Lower leg skin (tissue), 4 donors: ENCODE measurements around the gene ZNF362. TPM values are rescaled to one million over a fixed set of nuclear protein-coding genes. Genes with fewer than 3 reads are reported as not detected.

Experiments used
- DNase-seq, 2 donors: peaks; one replicate each; pipeline ENCODE4 v3.0.0-alpha.2; 2019; ENCODE audit warnings: low spot score in 2 of 2
- H3K4me3 ChIP-seq: fragments of 200-600 bp; sonication (generic); 2 replicates; pipeline ENCODE4 v1.5.1; 2017; ENCODE audit warnings: mild to moderate bottlenecking, low read depth; ENCODE audit not compliant: poor library complexity, severe bottlenecking
- POLR2A ChIP-seq, 2 donors: fragments of 450-650 bp; IDR thresholded peaks; one replicate each; pipeline ENCODE4 v1.6.1; 2016 to 2017; ENCODE audit warnings: antibody characterized with exemption in 2 of 2, mild to moderate bottlenecking in 1 of 2, moderate library complexity in 1 of 2
- WGBS, 2 donors: methylation state at CpG; one replicate each; pipeline ENCODE4 v1.1.5; 2018; 5-methylcytosine and 5-hydroxymethylcytosine counted together
- intact Hi-C: fragments of 100-400 bp; cut with DNase I; formaldehyde crosslinking; loops from one replicate; pipeline ENCODE4 v1.15.0; 2023; ENCODE audit warnings: low total_unique reads
- total RNA-seq, 4 donors: library from RNA; depleted of rRNA; stranded (reverse); fragments of >200 nt; gene quantifications; one replicate each; pipeline ENCODE4 v1.1.0, GENCODE V29; 2016
- TF ChIP-seq, protein P1 (sequence below), 3 donors: fragments of 450-650 bp; IDR thresholded peaks; one replicate each; pipeline ENCODE4 v1.5.1; 2016; ENCODE audit warnings: antibody characterized with exemption in 3 of 3, mild to moderate bottlenecking in 3 of 3, moderate library complexity in 2 of 3

ZNF362 gene
- total RNA-seq, 4 donors from 2014 or later = 7.0 to 24.3 (median 19.9) TPM

DNA sequence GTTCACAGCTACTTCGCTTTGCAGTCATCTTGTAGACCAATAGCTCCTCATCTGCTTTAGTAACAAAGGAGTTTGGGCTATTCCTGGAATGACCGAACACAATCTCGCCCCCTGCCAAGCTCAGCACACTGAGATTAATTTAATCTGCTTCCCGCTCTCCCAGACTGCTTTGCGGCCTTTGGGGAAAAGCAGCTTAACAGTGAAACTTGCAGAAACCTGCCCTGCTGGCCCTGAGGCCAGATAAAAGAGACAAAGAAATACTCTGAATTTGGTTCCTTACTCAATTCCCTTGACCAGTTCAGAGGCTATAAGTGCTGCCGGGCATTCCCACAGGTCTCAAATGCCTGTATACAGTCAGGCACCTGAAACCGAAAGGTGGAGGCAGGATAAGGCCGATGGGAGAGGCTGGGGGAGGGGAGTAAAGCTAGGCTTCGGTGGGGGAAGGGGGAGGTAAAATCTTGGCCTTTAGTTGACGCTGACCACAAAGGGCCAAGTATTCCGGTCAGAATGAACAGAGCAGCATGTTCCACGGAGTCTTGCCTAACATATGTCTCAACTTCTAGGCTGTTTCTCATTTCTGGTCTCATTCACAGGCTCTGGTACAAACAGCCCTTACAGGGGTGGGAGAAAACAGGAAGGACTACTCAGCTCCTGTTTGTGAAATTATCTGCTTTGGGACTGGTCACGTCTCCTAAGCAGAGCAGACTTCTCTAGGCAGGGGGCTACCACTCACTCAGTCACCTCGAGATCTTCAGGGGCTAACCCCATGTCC, 82.3 kb downstream of the ZNF362 start:
- TF ChIP-seq, protein P1, sequence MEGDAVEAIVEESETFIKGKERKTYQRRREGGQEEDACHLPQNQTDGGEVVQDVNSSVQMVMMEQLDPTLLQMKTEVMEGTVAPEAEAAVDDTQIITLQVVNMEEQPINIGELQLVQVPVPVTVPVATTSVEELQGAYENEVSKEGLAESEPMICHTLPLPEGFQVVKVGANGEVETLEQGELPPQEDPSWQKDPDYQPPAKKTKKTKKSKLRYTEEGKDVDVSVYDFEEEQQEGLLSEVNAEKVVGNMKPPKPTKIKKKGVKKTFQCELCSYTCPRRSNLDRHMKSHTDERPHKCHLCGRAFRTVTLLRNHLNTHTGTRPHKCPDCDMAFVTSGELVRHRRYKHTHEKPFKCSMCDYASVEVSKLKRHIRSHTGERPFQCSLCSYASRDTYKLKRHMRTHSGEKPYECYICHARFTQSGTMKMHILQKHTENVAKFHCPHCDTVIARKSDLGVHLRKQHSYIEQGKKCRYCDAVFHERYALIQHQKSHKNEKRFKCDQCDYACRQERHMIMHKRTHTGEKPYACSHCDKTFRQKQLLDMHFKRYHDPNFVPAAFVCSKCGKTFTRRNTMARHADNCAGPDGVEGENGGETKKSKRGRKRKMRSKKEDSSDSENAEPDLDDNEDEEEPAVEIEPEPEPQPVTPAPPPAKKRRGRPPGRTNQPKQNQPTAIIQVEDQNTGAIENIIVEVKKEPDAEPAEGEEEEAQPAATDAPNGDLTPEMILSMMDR (IDR thresholded peaks at IDR 0.05) = no peak
- no peak for TF ChIP-seq POLR2A (IDR thresholded peaks at IDR 0.05)
- intact Hi-C loops = no loop called here
- H3K4me3 ChIP-seq = no peak overlapping the region
- DNase-seq = peak; percentile 82 to 88
- WGBS, 2 donors = 18 to 24% methylated on average over 14 of the region's 14 CpGs

DNA sequence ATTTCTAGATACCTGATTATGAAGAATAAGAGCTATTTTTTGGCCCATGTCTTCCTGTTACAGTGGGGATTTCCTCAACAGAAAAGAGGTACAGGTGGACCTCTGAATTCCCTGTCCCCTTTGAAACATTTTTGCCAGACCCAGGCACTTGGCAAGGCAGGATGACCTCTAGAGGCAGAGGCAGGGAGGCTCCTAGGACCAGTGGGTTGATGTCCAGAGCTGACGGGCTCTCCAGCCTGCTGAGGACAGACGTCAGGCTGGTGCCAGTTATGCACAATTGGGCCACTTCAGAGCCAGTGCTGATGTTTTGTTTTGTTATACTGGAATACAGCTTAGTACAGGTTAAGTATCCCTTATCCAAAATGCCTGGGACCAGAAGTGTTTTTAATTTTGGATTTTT, 83.1 kb downstream of the ZNF362 start:
- 30 to 62% methylated on average over 2 of the region's 2 CpGs for WGBS, 2 donors
- no peak for TF ChIP-seq POLR2A (IDR thresholded peaks at IDR 0.05)
- TF ChIP-seq, protein P1 (IDR thresholded peaks at IDR 0.05) = no peak
- no peak for DNase-seq
- no peak overlapping the region for H3K4me3 ChIP-seq
- intact Hi-C loops = no loop called here

DNA sequence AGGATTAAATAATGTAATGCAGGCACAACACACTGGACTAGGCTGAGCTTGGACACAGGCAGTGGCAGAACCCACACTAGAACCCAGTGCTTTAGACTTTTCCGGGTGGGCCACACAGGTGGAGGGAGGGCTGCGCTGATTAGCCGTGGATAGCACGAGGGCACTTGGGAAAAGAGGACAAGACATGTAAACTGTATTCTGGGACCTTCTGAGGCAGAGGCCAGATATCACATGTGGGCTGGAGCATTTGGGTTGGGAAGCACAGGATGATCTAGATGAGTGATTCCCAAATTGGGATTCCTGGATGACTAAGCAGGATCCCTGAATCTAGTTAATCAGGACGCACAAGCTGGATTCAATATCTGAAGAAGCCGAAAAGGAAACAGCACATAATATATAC, 84.9 kb downstream of the ZNF362 start:
- no peak for DNase-seq
- no peak for TF ChIP-seq POLR2A (IDR thresholded peaks at IDR 0.05)
- TF ChIP-seq, protein P1 (IDR thresholded peaks at IDR 0.05) = no peak
- 69 to 72% methylated on average over 6 of the region's 6 CpGs for WGBS, 2 donors
- intact Hi-C loops = no loop called here
- H3K4me3 ChIP-seq = no peak overlapping the region

DNA sequence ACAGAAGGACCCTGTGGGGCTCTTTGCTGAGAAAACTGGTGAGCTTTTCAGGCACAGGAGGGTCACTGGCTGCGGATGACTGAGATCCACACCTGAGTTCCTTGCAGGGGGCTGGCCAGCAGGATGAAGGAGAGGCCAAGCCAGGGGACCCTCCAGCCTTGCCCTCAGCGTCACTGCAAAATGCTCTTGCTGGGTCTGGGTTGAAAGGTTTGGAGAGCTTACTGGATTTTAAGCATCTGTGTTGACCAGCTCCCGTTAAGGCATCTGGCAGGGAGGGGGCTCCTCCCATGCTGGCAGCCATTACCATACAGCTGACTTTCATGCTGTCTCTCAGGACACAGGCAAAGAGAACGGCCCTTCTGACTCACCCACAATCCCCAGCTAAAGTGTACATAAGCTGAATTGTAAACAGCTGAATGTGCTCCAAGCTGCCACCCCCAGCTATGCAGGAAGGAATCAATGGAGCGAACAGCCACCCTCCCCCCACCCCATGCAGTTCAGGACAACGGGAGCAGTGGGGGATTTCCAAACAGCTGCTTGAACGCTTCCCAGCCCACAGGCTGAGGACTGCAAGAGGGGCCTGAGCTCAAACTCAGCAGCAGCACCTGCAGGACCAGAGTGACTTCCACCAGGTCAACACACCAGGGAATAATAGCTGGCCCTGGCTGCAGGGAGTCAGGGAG, 85.9 kb downstream of the ZNF362 start:
- intact Hi-C loops = no loop called here
- DNase-seq = peak; percentile 89 to 94
- H3K4me3 ChIP-seq = no peak overlapping the region
- WGBS, 2 donors = 9 to 30% methylated on average over 6 to 7 of the region's 7 CpGs
- no peak for TF ChIP-seq POLR2A (IDR thresholded peaks at IDR 0.05)
- TF ChIP-seq, protein P1 (IDR thresholded peaks at IDR 0.05) = no peak

DNA sequence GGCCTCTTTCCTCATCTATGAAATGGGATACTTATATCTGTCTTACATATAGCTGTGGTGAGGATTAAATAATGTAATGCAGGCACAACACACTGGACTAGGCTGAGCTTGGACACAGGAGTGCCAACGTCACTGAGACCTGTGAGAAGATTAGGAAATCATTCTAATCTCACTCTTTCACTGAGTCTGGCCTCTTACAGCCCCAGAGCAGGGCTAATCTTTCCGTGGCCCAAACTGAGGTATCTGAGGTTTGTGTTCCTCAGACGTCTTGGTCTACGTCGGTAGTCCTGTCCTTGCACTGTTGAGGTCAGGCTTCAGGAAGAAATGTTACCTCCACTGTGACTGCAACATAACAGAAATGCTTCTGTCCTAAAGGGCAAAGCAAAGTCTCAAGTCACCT, 87.2 kb downstream of the ZNF362 start:
- no peak for DNase-seq
- no peak for TF ChIP-seq POLR2A (IDR thresholded peaks at IDR 0.05)
- TF ChIP-seq, protein P1 (IDR thresholded peaks at IDR 0.05) = no peak
- 68 to 71% methylated on average over 5 of the region's 5 CpGs for WGBS, 2 donors

More for the DNA sequence above, 87.2 kb downstream of the ZNF362 start:
- no peak overlapping the region for H3K4me3 ChIP-seq
- intact Hi-C loops = no loop called here
